Tongue (tissue), 2 donors: Measurements from ENCODE around the gene SEC14L1. TPM values are rescaled to one million over a fixed set of nuclear protein-coding genes. Genes with fewer than 3 reads are reported as not detected.

ENCODE experiments used
- DNase-seq: peaks from one replicate; pipeline ENCODE4 v3.0.0-alpha.2; 2015
- total RNA-seq: library from RNA; depleted of rRNA; stranded (reverse); fragments of >200 nt; gene quantifications from one replicate; pipeline ENCODE4 v1.2.3, GENCODE V29; 2014

The SEC14L1 gene
- total RNA-seq, 1 donor from 2014 or later = 66.8 TPM

GRCh38 chr17:77191244-77191643, 50.5 kb downstream of the SEC14L1 start:
- DNase-seq = no peak

DNA sequence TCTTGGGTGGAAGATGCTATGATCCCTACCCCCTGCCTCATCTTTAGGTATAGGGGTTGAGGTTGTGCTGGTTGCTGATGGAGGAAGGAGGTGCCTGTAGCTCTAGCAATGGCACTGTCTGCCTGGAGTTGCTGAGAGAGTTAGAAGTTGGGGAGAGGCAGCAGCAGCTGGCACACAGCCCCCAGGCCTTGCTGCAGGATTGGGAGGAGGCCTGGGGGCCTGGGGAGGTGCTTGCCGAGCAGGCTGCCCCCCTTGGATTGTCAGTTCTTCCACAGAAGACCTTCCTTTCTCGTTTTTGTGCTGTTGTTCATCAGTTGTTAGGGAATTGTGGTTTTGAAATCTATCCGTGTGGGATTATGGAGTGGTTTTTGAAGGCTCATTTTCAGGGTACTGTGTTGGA, 52.9 kb downstream of the SEC14L1 start:
- DNase-seq = no peak

DNA sequence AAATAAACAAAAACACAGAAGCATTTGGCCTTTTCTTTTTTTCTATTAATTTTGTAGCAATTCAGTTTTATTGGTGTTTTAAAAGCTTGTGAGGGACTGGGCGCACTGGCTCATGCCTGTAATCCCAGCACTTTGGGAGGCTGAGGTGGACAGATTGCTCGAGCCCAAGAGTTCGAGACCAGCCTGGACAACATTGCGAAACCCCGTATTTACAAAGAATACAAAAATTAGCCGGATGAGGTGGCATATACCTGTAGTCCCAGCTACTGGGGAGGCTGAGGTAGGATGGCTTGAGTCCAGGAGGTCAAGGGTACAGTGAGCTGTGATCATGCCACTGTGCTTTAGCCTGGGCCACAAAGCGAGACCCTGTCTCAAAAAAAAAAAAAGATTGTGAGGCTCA, 53.4 kb downstream of the SEC14L1 start:
- DNase-seq = no peak

DNA sequence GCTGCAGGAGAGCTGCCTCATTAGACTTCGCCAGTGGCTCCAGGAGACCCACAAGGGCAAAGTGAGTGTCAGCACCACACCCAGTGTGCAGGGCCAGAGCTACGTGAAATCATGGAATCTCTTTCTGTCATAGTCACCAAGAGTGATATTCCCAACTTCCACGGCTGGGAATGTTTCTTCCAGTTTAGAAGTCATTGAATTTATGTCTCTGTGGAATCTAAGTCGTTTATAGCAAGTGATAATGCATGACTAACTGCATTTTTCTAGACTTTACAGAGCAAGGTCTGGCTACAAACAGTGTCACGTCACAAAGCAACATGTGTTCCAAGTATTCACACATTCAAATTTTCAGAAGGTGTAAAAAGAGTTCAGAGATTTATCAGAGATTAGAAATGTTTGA, 55.5 kb downstream of the SEC14L1 start:
- DNase-seq = no peak

DNA sequence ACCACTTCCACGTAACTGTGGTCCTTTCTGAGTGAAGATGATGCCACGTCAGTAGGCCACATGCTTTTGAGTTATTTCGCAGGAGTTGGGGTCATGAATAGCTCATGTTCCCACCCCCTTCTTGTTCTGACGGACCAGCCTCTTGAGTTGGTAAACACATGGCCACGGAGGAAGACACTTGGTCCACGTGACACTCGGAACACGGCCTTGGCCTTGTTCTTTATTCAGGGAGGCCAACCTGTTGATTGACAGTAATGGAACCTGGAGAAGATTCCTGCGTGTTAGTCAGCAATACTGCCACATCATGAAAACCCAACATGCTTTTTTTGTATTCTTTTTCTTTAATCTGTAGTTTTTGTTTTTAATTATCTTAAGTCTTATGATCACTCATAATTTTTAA, 56.3 kb downstream of the SEC14L1 start:
- no peak for DNase-seq

DNA sequence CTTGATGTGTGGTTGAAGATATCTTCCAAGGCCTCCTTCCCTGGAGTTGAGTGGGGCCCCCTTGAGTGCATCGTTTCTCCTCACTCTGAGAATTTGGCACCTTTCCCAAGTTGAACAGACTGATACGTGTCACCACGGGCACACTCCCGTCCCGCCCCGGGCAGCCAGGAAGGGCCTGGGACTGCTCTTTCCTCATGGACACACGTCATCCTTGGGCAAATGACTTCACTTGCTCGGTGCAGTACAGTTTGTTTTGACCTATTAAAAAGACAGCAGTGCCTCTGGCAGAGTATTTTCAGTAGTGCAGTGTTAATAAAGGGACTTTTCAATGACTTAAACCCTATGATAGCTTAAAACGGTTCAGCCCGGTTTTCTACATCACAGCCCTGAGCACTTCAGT, 59.9 kb downstream of the SEC14L1 start:
- peak; percentile 65 for DNase-seq

DNA sequence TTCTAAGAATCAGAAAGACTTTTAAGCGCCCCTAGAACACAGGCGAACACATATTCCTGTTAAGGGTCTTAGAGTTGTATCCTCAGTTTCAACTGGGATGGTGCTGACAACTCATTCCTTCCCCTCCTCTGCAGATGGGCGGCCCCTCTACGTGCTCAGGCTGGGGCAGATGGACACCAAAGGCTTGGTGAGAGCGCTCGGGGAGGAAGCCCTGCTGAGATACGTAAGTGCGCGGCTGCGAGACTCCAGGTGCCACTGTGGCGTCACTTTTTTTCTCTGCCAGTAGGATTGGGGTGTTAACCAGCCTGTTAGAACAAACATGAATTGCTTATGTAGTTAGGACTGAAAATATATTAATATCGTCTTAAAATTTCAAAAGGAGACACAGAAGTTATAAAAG, 62.7 kb downstream of the SEC14L1 start:
- DNase-seq = no peak

DNA sequence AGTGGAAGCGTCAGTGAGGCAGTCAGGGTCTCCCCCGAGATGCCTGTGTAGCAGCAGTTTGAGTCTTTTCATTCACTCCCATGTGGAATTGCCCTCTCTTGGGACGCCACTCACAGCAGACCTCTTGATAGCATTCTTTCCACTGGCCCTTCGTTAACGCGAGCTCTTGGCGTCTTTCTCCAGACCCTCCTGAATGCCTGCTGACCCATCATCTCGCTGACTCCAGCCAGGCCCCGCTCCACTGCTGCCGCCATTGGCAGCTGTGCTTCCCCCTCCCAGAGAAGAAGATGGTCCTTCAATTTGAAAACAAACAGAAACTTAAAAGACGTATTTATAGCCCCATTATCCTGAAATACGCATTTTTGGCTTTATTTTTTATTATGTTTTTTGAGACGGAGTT, 63.1 kb downstream of the SEC14L1 start:
- no peak for DNase-seq

DNA sequence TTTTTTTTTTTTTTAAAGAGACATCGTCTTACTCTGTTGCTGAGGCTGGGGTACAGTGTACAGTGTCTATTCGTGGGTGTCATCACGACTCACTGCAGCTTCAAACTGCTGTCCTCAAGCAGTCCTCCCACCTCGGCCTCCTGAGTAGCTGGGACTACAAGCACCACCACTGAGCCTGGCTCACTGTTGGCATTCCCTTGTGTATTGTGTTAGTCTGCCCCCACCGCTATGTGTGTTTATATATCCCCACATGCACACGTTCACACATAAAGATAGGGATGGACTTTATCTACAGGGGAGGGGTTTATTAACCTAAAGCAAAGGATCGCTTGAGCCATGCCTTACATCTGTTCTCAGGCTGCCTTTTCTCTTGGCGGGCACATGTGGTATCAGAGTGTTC, 63.8 kb downstream of the SEC14L1 start:
- no peak for DNase-seq

- DNase-seq = no peak
Observed at GRCh38 chr17:77205396-77206125, 64.8 kb downstream of the SEC14L1 start.

- DNase-seq = no peak
Observed at GRCh38 chr17:77206158-77206956, 65.6 kb downstream of the SEC14L1 start.

DNA sequence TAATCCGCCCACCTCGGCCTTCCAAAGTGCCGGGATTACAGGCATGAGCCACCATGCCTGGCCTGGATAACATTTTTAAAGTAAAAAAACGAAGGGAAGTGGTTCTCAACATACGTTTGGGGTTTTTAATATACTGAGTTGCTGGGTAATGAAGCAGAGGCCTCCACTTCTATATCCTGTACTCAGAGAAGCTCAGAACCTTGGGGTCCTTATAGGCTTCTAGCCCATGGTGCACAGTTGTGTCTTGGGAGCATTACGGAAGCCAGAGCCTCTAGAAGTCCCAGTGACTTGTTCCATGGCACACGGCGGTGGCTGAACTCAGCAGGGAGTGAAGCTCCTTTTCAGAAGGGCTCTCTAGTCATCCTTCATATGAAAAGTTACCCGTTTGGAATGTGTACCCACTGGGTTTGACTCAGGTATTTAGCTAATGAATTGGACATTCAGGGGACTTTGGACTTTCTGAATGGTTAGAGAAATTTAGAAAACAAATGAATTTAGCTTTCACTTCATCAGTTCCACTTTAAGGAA, 67.0 kb downstream of the SEC14L1 start:
- no peak for DNase-seq

DNA sequence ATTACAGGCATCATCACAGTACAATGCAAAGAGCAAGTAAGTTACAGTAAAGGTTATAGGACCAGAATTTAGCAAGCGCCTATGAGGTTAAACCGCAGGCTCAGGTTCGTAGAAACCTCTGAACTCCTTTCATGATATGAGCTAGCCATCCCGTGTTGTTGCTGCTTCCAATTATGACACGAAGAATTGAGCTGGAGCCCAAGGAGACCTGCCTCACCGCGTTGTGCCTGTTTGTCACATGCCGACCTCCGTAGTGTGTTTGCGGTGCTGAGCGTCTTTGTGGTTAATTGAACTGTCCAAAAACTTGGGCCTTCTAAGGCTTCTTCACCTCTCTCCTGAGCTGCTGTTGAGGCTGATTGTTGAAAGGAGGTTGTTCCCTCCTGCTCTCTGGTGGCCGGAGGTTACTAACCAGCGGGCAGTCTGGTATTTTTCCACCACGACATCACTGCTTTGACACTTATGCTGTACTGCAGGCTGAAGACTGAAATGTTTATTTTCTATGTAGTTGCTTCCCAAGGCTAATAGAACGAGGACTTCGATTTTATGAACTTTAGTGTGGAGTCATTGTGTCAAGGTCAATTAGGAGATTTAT, 67.5 kb downstream of the SEC14L1 start:
- peak; percentile 47 for DNase-seq

DNA sequence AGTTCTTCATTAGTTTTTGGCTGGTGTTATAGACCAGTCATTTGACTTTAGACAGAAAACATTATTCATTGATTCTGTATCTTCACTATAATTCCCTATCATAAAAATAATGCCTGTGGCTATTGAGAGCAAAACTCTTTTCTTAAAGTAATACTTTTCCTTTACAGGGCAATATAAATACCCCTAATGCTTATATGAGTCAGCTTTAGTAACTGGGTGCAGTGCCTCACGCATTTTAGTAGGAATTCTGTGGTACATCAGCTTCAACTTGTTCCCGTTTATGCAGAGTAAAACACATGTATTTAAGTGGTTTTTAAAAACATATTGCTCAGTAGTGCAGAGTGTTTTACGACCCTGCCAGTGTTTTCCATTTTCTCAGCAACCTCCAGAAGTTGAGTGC, 68.1 kb downstream of the SEC14L1 start:
- DNase-seq = no peak

DNA sequence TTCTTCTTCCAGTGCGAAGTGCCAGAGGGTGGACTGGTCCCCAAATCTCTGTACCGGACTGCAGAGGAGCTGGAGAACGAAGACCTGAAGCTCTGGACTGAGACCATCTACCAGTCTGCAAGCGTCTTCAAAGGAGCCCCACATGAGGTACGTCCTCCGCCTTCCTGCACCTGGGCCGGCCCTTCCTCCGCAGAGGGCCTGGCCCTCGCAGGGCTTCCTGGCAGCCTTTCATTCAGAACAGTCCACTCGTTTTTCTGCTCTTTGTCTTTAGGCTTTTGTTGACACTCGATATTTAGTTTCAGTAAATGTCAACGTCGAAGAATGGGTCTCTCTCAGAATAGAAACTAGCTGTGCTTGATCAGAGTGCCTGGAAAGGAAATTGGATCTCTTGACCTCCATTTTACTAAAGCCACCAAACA, 68.6 kb downstream of the SEC14L1 start:
- DNase-seq = peak; percentile 60

- peak; percentile 28 for DNase-seq
Observed at GRCh38 chr17:77210331-77210730, 69.6 kb downstream of the SEC14L1 start.

- DNase-seq = no peak
Observed at GRCh38 chr17:77210946-77211541, 70.3 kb downstream of the SEC14L1 start.

GRCh38 chr17:77211681-77212080, 70.9 kb downstream of the SEC14L1 start:
- no peak for DNase-seq

DNA sequence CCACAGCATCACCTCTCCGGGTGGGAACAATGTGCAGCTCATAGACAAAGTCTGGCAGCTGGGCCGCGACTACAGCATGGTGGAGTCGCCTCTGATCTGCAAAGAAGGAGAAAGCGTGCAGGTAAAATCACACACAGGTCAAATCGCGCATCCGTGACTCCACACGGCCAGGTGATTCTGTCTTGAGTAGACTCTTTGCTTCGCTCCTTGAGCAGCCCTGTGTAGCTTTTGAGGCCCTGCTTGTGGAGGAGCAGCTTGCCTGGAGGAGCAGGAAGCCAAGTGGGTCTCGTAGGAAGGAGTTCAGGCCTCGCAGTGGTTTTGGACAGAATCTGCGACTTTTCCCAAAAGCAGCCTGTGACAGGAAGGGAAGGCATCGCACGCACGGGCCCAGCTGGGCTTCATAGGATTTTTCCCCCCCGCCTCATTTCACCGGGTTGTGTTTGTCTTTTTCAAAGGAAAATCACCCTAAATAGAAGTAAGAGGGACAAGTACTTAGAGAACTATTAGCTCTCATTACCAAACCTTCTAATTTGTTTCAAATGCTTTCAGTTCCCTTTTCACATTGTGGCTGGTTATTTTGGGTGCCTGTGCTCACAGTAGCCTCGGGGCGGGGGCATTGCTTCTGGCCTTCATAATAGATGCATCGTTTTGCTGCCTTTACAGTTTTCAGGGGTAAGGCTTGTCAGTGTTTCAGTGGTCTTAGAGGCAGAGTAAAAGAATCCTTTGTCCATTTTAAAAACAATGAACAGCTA, 71.5 kb downstream of the SEC14L1 start:
- no peak for DNase-seq

DNA sequence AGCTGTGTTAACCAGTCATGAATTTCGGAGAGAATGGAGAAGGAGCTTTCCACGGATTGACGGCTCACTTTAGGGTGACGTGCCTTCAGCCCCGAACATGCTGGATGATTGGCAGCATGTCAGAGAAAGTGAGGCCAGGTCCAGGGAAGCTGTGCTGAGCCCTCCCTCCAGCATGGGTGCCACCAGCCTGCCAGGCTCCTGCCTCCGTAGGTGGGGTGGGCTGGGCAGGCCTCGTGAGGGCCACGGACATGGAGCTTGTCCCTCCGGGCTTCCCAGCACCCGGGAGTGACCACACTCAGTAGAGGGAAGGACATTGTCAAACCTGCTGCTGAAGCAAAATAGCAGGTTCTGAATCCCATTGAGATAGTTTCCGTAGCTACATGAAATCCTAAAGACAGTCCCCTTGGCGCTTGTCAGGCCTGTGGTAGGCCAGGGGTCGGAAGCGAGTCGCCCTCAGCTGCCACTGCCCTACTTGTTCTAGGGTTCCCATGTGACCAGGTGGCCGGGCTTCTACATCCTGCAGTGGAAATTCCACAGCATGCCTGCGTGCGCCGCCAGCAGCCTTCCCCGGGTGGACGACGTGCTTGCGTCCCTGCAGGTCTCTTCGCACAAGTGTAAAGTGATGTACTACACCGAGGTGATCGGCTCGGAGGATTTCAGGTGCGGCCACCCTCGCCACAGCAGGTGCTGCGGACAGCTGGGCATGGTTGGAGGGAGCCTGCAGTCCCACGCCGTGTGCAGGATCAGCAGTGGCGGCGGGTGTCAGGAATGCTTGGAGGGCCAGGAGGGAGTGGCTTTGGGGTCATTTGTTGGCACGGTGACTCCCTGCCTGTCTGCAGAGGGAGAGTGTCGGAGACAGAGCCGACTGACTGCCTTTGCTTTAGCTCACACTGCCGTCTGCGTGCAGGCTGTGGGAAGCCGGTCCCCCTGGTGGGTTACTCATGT, 72.3 kb downstream of the SEC14L1 start:
- DNase-seq = peak; percentile 47

DNA sequence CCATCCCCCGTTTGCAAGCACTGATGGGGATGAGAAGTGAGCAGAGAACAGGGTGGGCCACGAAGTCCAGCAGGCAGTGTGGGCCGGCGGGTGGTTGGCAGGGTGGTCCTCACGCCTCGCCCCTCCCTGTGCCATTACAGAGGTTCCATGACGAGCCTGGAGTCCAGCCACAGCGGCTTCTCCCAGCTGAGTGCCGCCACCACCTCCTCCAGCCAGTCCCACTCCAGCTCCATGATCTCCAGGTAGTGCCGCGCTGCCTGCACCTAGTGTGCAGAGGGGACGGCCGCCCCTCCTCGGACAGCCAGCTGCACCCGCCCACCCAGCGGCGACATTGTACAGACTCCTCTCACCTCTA, 73.0 kb downstream of the SEC14L1 start:
- no peak for DNase-seq
